Mucosa of stomach (tissue), 1 donor: Measurements from ENCODE around the gene ARHGEF37.

Experiments
- H3K27me3 ChIP-seq: one replicate; pipeline ENCODE4 v1.7.0; 2013; ENCODE audit warnings: mild to moderate bottlenecking, low read length; ENCODE audit not compliant: control insufficient read depth, insufficient read depth
- H3K36me3 ChIP-seq: one replicate; pipeline ENCODE4 v1.7.0; 2013; ENCODE audit warnings: low read length; ENCODE audit not compliant: control insufficient read depth, insufficient read depth
- H3K4me1 ChIP-seq: one replicate; pipeline ENCODE4 v1.7.0; 2013; ENCODE audit warnings: mild to moderate bottlenecking, low read length; ENCODE audit not compliant: control insufficient read depth, insufficient read depth
- H3K4me3 ChIP-seq: one replicate; pipeline ENCODE4 v1.7.0; 2013; ENCODE audit warnings: low read length
- H3K9ac ChIP-seq: one replicate; pipeline ENCODE4 v1.7.0; 2013; ENCODE audit warnings: mild to moderate bottlenecking, low read length, moderate library complexity
- H3K9me3 ChIP-seq: one replicate; pipeline ENCODE4 v1.7.0; 2013; ENCODE audit warnings: mild to moderate bottlenecking, low read length, moderate library complexity; ENCODE audit not compliant: control insufficient read depth
- donor health status: Pancreatic carcinoma.

The ARHGEF37 gene

GRCh38 chr5:149635394-149635793, 54.1 kb downstream of the ARHGEF37 start:
- H3K4me3 ChIP-seq = no peak overlapping the region
- H3K9me3 ChIP-seq = no peaks in the 10 kb centered on the region
- H3K9ac ChIP-seq = no peak overlapping the region
- H3K4me1 ChIP-seq = peaks cover 46% of the 10 kb centered on the region
- no peaks in the 10 kb centered on the region for H3K27me3 ChIP-seq
- H3K36me3 ChIP-seq = no peaks in the 10 kb centered on the region

- no peaks in the 10 kb centered on the region for H3K27me3 ChIP-seq
- H3K9ac ChIP-seq = no peak overlapping the region
- H3K36me3 ChIP-seq = no peaks in the 10 kb centered on the region
- H3K4me1 ChIP-seq = peaks cover 46% of the 10 kb centered on the region
- no peaks in the 10 kb centered on the region for H3K9me3 ChIP-seq
- H3K4me3 ChIP-seq = no peak overlapping the region
These were observed 55.0 kb downstream of the ARHGEF37 start for GRCh38 chr5:149636191-149636860.

- Histone ChIP-seq H3K27me3 (no peaks in the 10 kb centered on the region), H3K4me3 (no peak overlapping the region), H3K4me1 (peaks cover 44% of the 10 kb centered on the region)
These were observed 55.6 kb downstream of the ARHGEF37 start for GRCh38 chr5:149636861-149637246.

GRCh38 chr5:149638136-149638535, 56.8 kb downstream of the ARHGEF37 start:
- Histone ChIP-seq H3K9me3 (no peaks in the 10 kb centered on the region), H3K4me3 (no peak overlapping the region), H3K9ac (no peak overlapping the region), H3K27me3 (no peaks in the 10 kb centered on the region), H3K36me3 (no peaks in the 10 kb centered on the region), H3K4me1 (peaks cover 31% of the 10 kb centered on the region)

More at GRCh38 chr5:149636861-149637246, 55.6 kb downstream of the ARHGEF37 start:
- H3K9me3 ChIP-seq = no peaks in the 10 kb centered on the region
- no peaks in the 10 kb centered on the region for H3K36me3 ChIP-seq
- no peak overlapping the region for H3K9ac ChIP-seq

GRCh38 chr5:149638546-149639241, 57.4 kb downstream of the ARHGEF37 start:
- Histone ChIP-seq H3K36me3 (no peaks in the 10 kb centered on the region), H3K27me3 (no peaks in the 10 kb centered on the region), H3K4me1 (peaks cover 26% of the 10 kb centered on the region), H3K9ac (no peak overlapping the region), H3K9me3 (no peaks in the 10 kb centered on the region), H3K4me3 (no peak overlapping the region)

- Histone ChIP-seq H3K9me3 (no peaks in the 10 kb centered on the region), H3K36me3 (no peaks in the 10 kb centered on the region), H3K27me3 (no peaks in the 10 kb centered on the region), H3K4me3 (no peak overlapping the region), H3K4me1 (peaks cover 15% of the 10 kb centered on the region), H3K9ac (no peak overlapping the region)
These were observed 58.4 kb downstream of the ARHGEF37 start for GRCh38 chr5:149639737-149640136.

GRCh38 chr5:149640350-149640999, 59.2 kb downstream of the ARHGEF37 start:
- no peaks in the 10 kb centered on the region for H3K36me3 ChIP-seq
- peak overlapping the region; percentile 57 for H3K9ac ChIP-seq
- H3K4me3 ChIP-seq = peak overlapping the region; percentile 72
- no peaks in the 10 kb centered on the region for H3K9me3 ChIP-seq
- peaks cover 15% of the 10 kb centered on the region for H3K4me1 ChIP-seq
- H3K27me3 ChIP-seq = no peaks in the 10 kb centered on the region

GRCh38 chr5:149641000-149641576, 59.8 kb downstream of the ARHGEF37 start:
- Histone ChIP-seq H3K9ac (peak overlapping the region; percentile 57), H3K9me3 (no peaks in the 10 kb centered on the region), H3K4me1 (peaks cover 15% of the 10 kb centered on the region), H3K4me3 (peak overlapping the region; percentile 72), H3K27me3 (no peaks in the 10 kb centered on the region), H3K36me3 (no peaks in the 10 kb centered on the region)

- H3K27me3 ChIP-seq = no peaks in the 10 kb centered on the region
- H3K4me1 ChIP-seq = peaks cover 15% of the 10 kb centered on the region
- H3K9me3 ChIP-seq = no peaks in the 10 kb centered on the region
- H3K9ac ChIP-seq = no peak overlapping the region
- H3K4me3 ChIP-seq = no peak overlapping the region
- H3K36me3 ChIP-seq = no peaks in the 10 kb centered on the region
These were observed 60.3 kb downstream of the ARHGEF37 start for GRCh38 chr5:149641600-149641999.

- no peaks in the 10 kb centered on the region for H3K27me3 ChIP-seq
- H3K4me3 ChIP-seq = no peak overlapping the region
- H3K36me3 ChIP-seq = no peaks in the 10 kb centered on the region
- no peaks in the 10 kb centered on the region for H3K9me3 ChIP-seq
- H3K4me1 ChIP-seq = peaks cover 15% of the 10 kb centered on the region
- H3K9ac ChIP-seq = no peak overlapping the region
These were observed 62.5 kb downstream of the ARHGEF37 start for GRCh38 chr5:149643781-149644180.

- Histone ChIP-seq H3K9ac (no peak overlapping the region), H3K4me1 (peaks cover 15% of the 10 kb centered on the region), H3K4me3 (no peak overlapping the region), H3K9me3 (no peaks in the 10 kb centered on the region), H3K27me3 (no peaks in the 10 kb centered on the region), H3K36me3 (no peaks in the 10 kb centered on the region)
These were observed 63.3 kb downstream of the ARHGEF37 start for GRCh38 chr5:149644629-149645028.

- Histone ChIP-seq H3K4me3 (no peak overlapping the region), H3K27me3 (no peaks in the 10 kb centered on the region), H3K9me3 (no peaks in the 10 kb centered on the region), H3K9ac (no peak overlapping the region), H3K36me3 (no peaks in the 10 kb centered on the region), H3K4me1 (peaks cover 13% of the 10 kb centered on the region)
These were observed 63.9 kb downstream of the ARHGEF37 start for GRCh38 chr5:149645236-149645635.
